Right renal pelvis (tissue), 4 donors: ENCODE measurements around the gene MR1. TPM values are rescaled to one million over a fixed set of nuclear protein-coding genes. Genes with fewer than 3 reads are reported as not detected.

Source experiments
- DNase-seq, 4 donors: peaks; one replicate each; pipeline ENCODE4 v3.0.0-alpha.2; 2013; ENCODE audit warnings: low read depth in 4 of 4, low spot score in 3 of 4, missing footprints in 1 of 4
- polyA plus RNA-seq, 4 donors: library from polyadenylated mRNA; unstranded; fragments of 120-200 nt; gene quantifications; one replicate each; pipeline ENCODE4 v1.2.1, GENCODE V29; 2013; ENCODE audit not compliant: insufficient read length in 4 of 4

Gene MR1
- polyA plus RNA-seq, 4 donors: 4.0 to 5.7 (median 5.3) TPM

- DNase-seq: no peak
Measured at GRCh38 chr1:181061891-181062835, 28.4 kb downstream of the MR1 start.

- no peak for DNase-seq
Measured at GRCh38 chr1:181062836-181063428, 29.1 kb downstream of the MR1 start.

GRCh38 chr1:181064011-181064623 lies 30.3 kb downstream of the MR1 start:
- no peak for DNase-seq

GRCh38 chr1:181064702-181065101 lies 30.9 kb downstream of the MR1 start:
- DNase-seq: no peak

- no peak for DNase-seq
Measured at GRCh38 chr1:181073638-181074037, 39.9 kb downstream of the MR1 start.

GRCh38 chr1:181075766-181076350 lies 42.1 kb downstream of the MR1 start:
- no peak for DNase-seq

GRCh38 chr1:181076852-181077251 lies 43.1 kb downstream of the MR1 start:
- no peak for DNase-seq

GRCh38 chr1:181077576-181078242 lies 43.9 kb downstream of the MR1 start:
- no peak for DNase-seq

- no peak for DNase-seq
Measured at GRCh38 chr1:181079382-181079781, 45.6 kb downstream of the MR1 start.

GRCh38 chr1:181079920-181080319 lies 46.1 kb downstream of the MR1 start:
- DNase-seq: no peak

- DNase-seq: no peak
Measured at GRCh38 chr1:181080556-181080955, 46.8 kb downstream of the MR1 start.

GRCh38 chr1:181081395-181081794 lies 47.6 kb downstream of the MR1 start:
- no peak for DNase-seq

GRCh38 chr1:181083842-181084605 lies 50.2 kb downstream of the MR1 start:
- DNase-seq: no peak

GRCh38 chr1:181084606-181084969 lies 50.8 kb downstream of the MR1 start:
- no peak for DNase-seq

- no peak for DNase-seq
Measured at GRCh38 chr1:181086091-181086490, 52.3 kb downstream of the MR1 start.

GRCh38 chr1:181086926-181087325 lies 53.1 kb downstream of the MR1 start:
- no peak for DNase-seq

GRCh38 chr1:181087400-181087901 lies 53.7 kb downstream of the MR1 start:
- DNase-seq: no peak

GRCh38 chr1:181088079-181089016 lies 54.6 kb downstream of the MR1 start, which contains the start of gene IER5:
IER5 (plus strand) TSS chr1:181088700; CDS start chr1:181088903, 203 bp downstream.
- peak; percentile 91 to 94 (median 93) for DNase-seq
